Panc1 (cell line): ENCODE results near the gene PPP1R7. TPM values are rescaled to one million over a fixed set of nuclear protein-coding genes. Genes with fewer than 3 reads are reported as not detected.

ENCODE experiments used
- ATAC-seq: fragments of 200-7000 bp; cut with Tn5 transposase; 2 replicates; pipeline ENCODE4 v1.9.1; 2020; ENCODE audit warnings: mild to moderate bottlenecking, moderate library complexity
- BruUV-seq: library from RNA; stranded (reverse); fragments of 400-500 nt; replicated peaks from 2 replicates; lab custom pipeline; 2021; lab: Mats Ljungman, UMichigan
- CTCF ChIA-PET: fragments of 300-600 bp; sonication (Branson Sonifier 250); formaldehyde crosslinking; loops from one replicate; lab custom pipeline; 2022; ENCODE audit warnings: antibody characterized with exemption; lab: Charles Lee
- POLR2A ChIA-PET: fragments of 300-600 bp; sonication (Branson Sonifier 250); formaldehyde crosslinking; loops from one replicate; lab custom pipeline; 2022; ENCODE audit warnings: antibody characterized with exemption; lab: Charles Lee
- DNase-seq: peaks from one replicate; pipeline ENCODE4 v3.0.0-alpha.2; 2010; ENCODE audit warnings: low read depth, low spot score
- H3K27ac ChIP-seq: 2 replicates; pipeline ENCODE4 v1.5.1; 2011; ENCODE audit warnings: mild to moderate bottlenecking, low read length, inconsistent platforms
- H3K27me3 ChIP-seq: fragments of 200-500 bp; sonication (Bioruptor generic); 2 replicates; pipeline ENCODE4 v1.6.0; 2014; ENCODE audit warnings: low read length, inconsistent platforms; ENCODE audit not compliant: control insufficient read depth, insufficient read depth
- H3K36me3 ChIP-seq: fragments of 200-500 bp; sonication (Bioruptor generic); 2 replicates; pipeline ENCODE4 v1.5.1; 2014; ENCODE audit warnings: inconsistent platforms, mild to moderate bottlenecking, low read length, moderate library complexity; ENCODE audit not compliant: control insufficient read depth, insufficient read depth
- H3K4me1 ChIP-seq: 2 replicates; pipeline ENCODE4 v1.5.1; 2011; ENCODE audit warnings: inconsistent platforms, mild to moderate bottlenecking, low read length, moderate library complexity; ENCODE audit not compliant: control insufficient read depth, insufficient read depth
- H3K4me3 ChIP-seq, 2 experiments: 2 replicates each; pipeline ENCODE4 v1.5.1; 2011 to 2012; ENCODE audit warnings: low read depth in 2 of 2, low read length in 2 of 2, mild to moderate bottlenecking in 2 of 2, inconsistent platforms in 1 of 2, moderate library complexity in 1 of 2
- H3K9me3 ChIP-seq: fragments of 200-500 bp; sonication (Bioruptor generic); 2 replicates; pipeline ENCODE4 v1.5.1; 2014; ENCODE audit warnings: low read depth, mild to moderate bottlenecking, inconsistent platforms, low read length, moderate library complexity; ENCODE audit not compliant: control insufficient read depth, insufficient read depth
- POLR2AphosphoS5 ChIP-seq: IDR thresholded peaks from 2 replicates; pipeline ENCODE4 v1.6.1; 2012; ENCODE audit warnings: mild to moderate bottlenecking, low read depth, low read length, moderate library complexity
- SIN3A ChIP-seq: IDR thresholded peaks from 2 replicates; pipeline ENCODE4 v1.6.1; 2012; ENCODE audit warnings: low read depth, mild to moderate bottlenecking, low read length, moderate library complexity, borderline replicate concordance; ENCODE audit not compliant: insufficient read depth
- TCF7L2 ChIP-seq: IDR thresholded peaks from 2 replicates; pipeline ENCODE4 v1.6.1; 2011; ENCODE audit warnings: mild to moderate bottlenecking, low read depth, low read length, inconsistent platforms
- in situ Hi-C: cut with HindIII; loops from 2 replicates; pipeline ENCODE4 v1.10.0; 2016; ENCODE audit warnings: low sequenced_read_pairs, low pct_unique_long_range_greater_than_20kb
- intact Hi-C: fragments of 100-400 bp; cut with micrococcal nuclease; formaldehyde crosslinking; loops from one replicate; pipeline ENCODE4 v1.10.0; 2022; ENCODE audit not compliant: unreplicated experiment
- total RNA-seq: library from RNA; stranded (reverse); gene quantifications from one replicate; pipeline ENCODE4 v1.2.1, GENCODE V29; 2021; ENCODE audit not compliant: unreplicated experiment
- TF ChIP-seq, protein P1 (sequence below), 2 experiments: IDR thresholded peaks; 2 replicates each; pipeline ENCODE4 v1.6.1; 2011 to 2012; ENCODE audit warnings: low read depth in 2 of 2, control low read depth in 1 of 2, low read length in 1 of 2, mild to moderate bottlenecking in 1 of 2, moderate library complexity in 1 of 2; ENCODE audit not compliant: insufficient read depth in 1 of 2
- TF ChIP-seq, protein P2 (sequence below): fragments of 450-650 bp; IDR thresholded peaks from 2 replicates; pipeline ENCODE4 v1.5.1; 2017; ENCODE audit warnings: mild to moderate bottlenecking

Gene PPP1R7
- total RNA-seq, 1 experiment from 2014 or later = 64.2 TPM

DNA sequence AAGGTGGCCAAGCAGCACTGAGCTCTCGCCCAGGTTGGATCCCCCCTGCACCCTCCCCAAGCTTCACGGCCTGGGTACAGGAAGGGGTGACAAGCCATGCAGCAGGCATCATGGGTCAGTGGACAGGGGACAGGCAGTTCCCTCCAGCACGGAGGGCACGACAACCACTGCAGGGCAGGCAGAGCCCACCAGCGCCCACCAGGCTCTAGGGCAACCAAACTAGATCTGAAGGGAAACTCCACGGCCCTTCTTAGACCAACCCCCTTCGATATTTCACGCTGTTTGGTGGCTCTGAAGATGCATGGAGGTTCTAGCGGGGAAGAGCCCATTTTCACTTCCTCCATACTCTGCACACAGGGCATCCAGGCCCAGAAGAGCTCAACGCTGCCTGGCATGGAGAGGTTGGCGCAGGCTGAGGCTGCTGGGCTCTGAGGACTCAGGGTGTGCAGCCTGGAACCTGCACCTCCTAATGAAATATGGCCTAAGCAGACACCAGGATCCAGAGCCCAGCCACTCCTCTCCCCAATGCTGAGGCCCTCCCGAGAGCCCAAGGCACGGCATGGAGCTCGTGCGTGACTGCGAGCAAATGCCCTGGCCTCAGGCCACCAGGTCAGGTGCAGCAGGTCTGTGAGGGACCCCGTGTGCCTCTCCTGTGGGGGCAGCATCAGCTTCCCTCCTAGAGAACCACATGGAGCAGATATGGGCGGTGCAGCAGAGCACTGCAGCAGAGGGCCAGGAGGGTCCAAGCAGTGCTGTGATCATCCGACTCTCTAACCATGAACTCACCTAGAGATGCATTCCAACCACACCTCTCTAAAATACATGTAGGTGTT lies 39.4 kb upstream of the PPP1R7 start:
- POLR2A ChIA-PET = interaction anchor here (0.6 kb wide), 1 partner anchor 8 kb away, joined by 3 read pairs; the partner anchor contains the start of gene MTERF4
- no peaks in the 10 kb centered on the region for H3K4me1 ChIP-seq
- CTCF ChIA-PET = no interaction called here
- no peak overlapping the region for H3K4me3 ChIP-seq
- H3K9me3 ChIP-seq = no peaks in the 10 kb centered on the region
- TF ChIP-seq TCF7L2 (no peak), SIN3A (no peak), POLR2AphosphoS5 (no peak)
- TF ChIP-seq, protein P1, sequence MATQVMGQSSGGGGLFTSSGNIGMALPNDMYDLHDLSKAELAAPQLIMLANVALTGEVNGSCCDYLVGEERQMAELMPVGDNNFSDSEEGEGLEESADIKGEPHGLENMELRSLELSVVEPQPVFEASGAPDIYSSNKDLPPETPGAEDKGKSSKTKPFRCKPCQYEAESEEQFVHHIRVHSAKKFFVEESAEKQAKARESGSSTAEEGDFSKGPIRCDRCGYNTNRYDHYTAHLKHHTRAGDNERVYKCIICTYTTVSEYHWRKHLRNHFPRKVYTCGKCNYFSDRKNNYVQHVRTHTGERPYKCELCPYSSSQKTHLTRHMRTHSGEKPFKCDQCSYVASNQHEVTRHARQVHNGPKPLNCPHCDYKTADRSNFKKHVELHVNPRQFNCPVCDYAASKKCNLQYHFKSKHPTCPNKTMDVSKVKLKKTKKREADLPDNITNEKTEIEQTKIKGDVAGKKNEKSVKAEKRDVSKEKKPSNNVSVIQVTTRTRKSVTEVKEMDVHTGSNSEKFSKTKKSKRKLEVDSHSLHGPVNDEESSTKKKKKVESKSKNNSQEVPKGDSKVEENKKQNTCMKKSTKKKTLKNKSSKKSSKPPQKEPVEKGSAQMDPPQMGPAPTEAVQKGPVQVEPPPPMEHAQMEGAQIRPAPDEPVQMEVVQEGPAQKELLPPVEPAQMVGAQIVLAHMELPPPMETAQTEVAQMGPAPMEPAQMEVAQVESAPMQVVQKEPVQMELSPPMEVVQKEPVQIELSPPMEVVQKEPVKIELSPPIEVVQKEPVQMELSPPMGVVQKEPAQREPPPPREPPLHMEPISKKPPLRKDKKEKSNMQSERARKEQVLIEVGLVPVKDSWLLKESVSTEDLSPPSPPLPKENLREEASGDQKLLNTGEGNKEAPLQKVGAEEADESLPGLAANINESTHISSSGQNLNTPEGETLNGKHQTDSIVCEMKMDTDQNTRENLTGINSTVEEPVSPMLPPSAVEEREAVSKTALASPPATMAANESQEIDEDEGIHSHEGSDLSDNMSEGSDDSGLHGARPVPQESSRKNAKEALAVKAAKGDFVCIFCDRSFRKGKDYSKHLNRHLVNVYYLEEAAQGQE (IDR thresholded peaks at IDR 0.05; ENCODE audit: insufficient read depth in 1 of 2, low read depth in 2 of 2, low read length in 1 of 2) = no peak
- in situ Hi-C loops (no loop called here), intact Hi-C loops (no loop called here)
- no peaks in the 10 kb centered on the region for H3K36me3 ChIP-seq
- no peak overlapping the region for H3K27ac ChIP-seq
- DNase-seq = no peak
- BruUV-seq = no TSS peak
- ATAC-seq = no peak
- no peaks in the 10 kb centered on the region for H3K27me3 ChIP-seq

DNA sequence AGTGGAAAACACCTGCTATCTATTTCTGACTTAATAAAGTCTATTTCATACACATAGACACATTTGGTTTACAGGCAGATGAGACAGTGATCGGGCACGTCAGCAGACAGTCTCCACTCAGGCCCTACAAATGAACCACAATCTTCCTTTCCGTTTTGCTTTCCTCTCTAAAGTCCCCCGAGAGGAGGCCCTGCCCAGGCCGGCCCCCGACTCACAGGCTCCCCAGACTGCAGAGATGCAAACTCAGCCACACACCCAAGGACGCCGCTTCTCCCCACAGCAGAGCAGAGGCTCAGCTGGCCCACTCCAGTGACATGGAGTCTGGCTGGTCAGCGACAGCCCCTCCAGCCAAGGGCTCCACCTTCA lies 38.8 kb upstream of the PPP1R7 start:
- CTCF ChIA-PET = no interaction called here
- no peak for TF ChIP-seq SIN3A
- TF ChIP-seq, protein P2, sequence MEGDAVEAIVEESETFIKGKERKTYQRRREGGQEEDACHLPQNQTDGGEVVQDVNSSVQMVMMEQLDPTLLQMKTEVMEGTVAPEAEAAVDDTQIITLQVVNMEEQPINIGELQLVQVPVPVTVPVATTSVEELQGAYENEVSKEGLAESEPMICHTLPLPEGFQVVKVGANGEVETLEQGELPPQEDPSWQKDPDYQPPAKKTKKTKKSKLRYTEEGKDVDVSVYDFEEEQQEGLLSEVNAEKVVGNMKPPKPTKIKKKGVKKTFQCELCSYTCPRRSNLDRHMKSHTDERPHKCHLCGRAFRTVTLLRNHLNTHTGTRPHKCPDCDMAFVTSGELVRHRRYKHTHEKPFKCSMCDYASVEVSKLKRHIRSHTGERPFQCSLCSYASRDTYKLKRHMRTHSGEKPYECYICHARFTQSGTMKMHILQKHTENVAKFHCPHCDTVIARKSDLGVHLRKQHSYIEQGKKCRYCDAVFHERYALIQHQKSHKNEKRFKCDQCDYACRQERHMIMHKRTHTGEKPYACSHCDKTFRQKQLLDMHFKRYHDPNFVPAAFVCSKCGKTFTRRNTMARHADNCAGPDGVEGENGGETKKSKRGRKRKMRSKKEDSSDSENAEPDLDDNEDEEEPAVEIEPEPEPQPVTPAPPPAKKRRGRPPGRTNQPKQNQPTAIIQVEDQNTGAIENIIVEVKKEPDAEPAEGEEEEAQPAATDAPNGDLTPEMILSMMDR = no peak
- TF ChIP-seq, protein P1 (IDR thresholded peaks at IDR 0.05; ENCODE audit: insufficient read depth in 1 of 2, low read depth in 2 of 2, low read length in 1 of 2) = no peak
- TF ChIP-seq POLR2AphosphoS5 = no peak
- intact Hi-C loops (no loop called here), in situ Hi-C loops (no loop called here)
- H3K36me3 ChIP-seq = no peaks in the 10 kb centered on the region
- no peak for ATAC-seq
- POLR2A ChIA-PET = no interaction called here
- no TSS peak for BruUV-seq
- DNase-seq = no peak
- no peak overlapping the region for H3K27ac ChIP-seq
- no peaks in the 10 kb centered on the region for H3K4me1 ChIP-seq
- H3K27me3 ChIP-seq = no peaks in the 10 kb centered on the region
- H3K4me3 ChIP-seq = no peak overlapping the region
- no peaks in the 10 kb centered on the region for H3K9me3 ChIP-seq
